Neural progenitor cell (in vitro differentiated cells): ENCODE measurements around the gene NCKAP5.

ENCODE experiments used
- CTCF ChIP-seq: fragments of 200-600 bp; sonication (generic); IDR thresholded peaks from 2 replicates; pipeline ENCODE4 v1.5.1; 2017; ENCODE audit warnings: antibody characterized with exemption, mild to moderate bottlenecking
- EZH2 ChIP-seq: fragments of 200-600 bp; sonication (generic); IDR thresholded peaks from 2 replicates; pipeline ENCODE4 v1.6.1; 2017; ENCODE audit warnings: antibody characterized with exemption, mild to moderate bottlenecking, moderate library complexity

DNA sequence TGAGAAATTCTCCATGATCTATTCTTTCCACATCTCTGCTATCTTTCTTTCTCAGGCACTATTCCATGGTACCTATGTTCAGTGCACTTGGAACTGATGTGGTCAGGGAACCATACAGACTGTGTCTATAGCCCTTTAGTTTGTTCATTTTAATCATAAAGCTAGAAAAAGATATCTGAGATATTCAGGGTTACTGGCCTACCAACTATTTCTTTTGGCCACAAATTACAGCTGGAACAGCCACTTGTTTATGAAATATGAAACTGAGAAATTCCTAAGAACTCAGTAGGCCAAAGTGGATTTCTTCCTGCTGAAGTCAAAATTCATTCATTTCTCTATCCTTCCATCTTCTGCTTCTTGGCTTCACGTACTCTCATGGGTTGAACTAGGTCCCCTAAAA lies 875.4 kb downstream of the NCKAP5 start:
- TF ChIP-seq CTCF (no peak), EZH2 (no peak)
